Measurements from ENCODE around the gene EEF1AKMT1. TPM values are rescaled to one million over a fixed set of nuclear protein-coding genes. Genes with fewer than 3 reads are reported as not detected.
A peak's percentile ranks its signal among the peaks of the same experiment; 100 is the strongest.

EEF1AKMT1 gene
- total RNA-seq, 4 donors from 2014 or later = 1.4 to 3.6 (median 2.2) TPM; not detected in 1

- TF ChIP-seq POLR2A (IDR thresholded peaks at IDR 0.05) (peak in 1 of 2 donors; percentile 43), CTCF (IDR thresholded peaks at IDR 0.05) (peak; percentile 28 to 87 (median 71))
- no peaks in the 10 kb centered on the region for H3K9me3 ChIP-seq
- H3K4me3 ChIP-seq = peak overlapping the region; percentile 37 to 87 (median 62)
- no peaks in the 10 kb centered on the region for H3K36me3 ChIP-seq
- H3K4me1 ChIP-seq = peaks cover 0 to 6% (median 3%) of the 10 kb centered on the region in 4 donors
- H3K27me3 ChIP-seq = no peaks in the 10 kb centered on the region
- peak; percentile 61 to 91 (median 88) for DNase-seq
- peak overlapping the region in 3 of 4 donors; percentile 31 to 77 (median 58) for H3K27ac ChIP-seq
Observed at GRCh38 chr13:20703780-20704458, 69.8 kb downstream of the EEF1AKMT1 start.

- DNase-seq = peak in 1 of 3 donors; percentile 64
- peak within 1 kb of the TSS; percentile 49 to 88 (median 77) for H3K4me3 ChIP-seq
- no peaks in the 10 kb centered on the region for H3K27me3 ChIP-seq
- peak within 1 kb of the TSS in 3 of 4 donors; percentile 47 to 77 (median 58) for H3K27ac ChIP-seq
- no peaks in the 10 kb centered on the region for H3K36me3 ChIP-seq
- H3K9me3 ChIP-seq = no peaks in the 10 kb centered on the region
- peaks cover 0 to 6% (median 3%) of the 10 kb centered on the region in 4 donors for H3K4me1 ChIP-seq
- TF ChIP-seq POLR2A (IDR thresholded peaks at IDR 0.05) (no peak), CTCF (IDR thresholded peaks at IDR 0.05) (no peak)
Observed at GRCh38 chr13:20702915-20703779, 70.6 kb downstream of the EEF1AKMT1 start, which contains the start of gene IL17D. Gene IL17D, plus strand, starts transcription at chr13:20703699. Its CDS starts 303 bp downstream, at chr13:20704002.

- Histone ChIP-seq H3K27me3 (no peaks in the 10 kb centered on the region), H3K4me3 (peak overlapping the region in 3 of 4 donors; percentile 67 to 88 (median 87)), H3K27ac (no peak overlapping the region), H3K4me1 (peaks cover 0 to 6% (median 3%) of the 10 kb centered on the region in 4 donors), H3K36me3 (no peaks in the 10 kb centered on the region), H3K9me3 (no peaks in the 10 kb centered on the region)
- DNase-seq = no peak
- TF ChIP-seq CTCF (IDR thresholded peaks at IDR 0.05) (no peak), POLR2A (IDR thresholded peaks at IDR 0.05) (peak in 1 of 2 donors; percentile 52)
Observed at GRCh38 chr13:20702530-20702914, 71.2 kb downstream of the EEF1AKMT1 start.

GRCh38 chr13:20701461-20701860, 72.3 kb downstream of the EEF1AKMT1 start:
- Histone ChIP-seq H3K27me3 (no peaks in the 10 kb centered on the region), H3K27ac (no peak overlapping the region), H3K9me3 (no peaks in the 10 kb centered on the region), H3K4me3 (no peak overlapping the region), H3K36me3 (no peaks in the 10 kb centered on the region), H3K4me1 (peaks cover 0 to 6% (median 3%) of the 10 kb centered on the region in 4 donors)
- no peak for TF ChIP-seq POLR2A (IDR thresholded peaks at IDR 0.05)
- TF ChIP-seq CTCF (IDR thresholded peaks at IDR 0.05) = no peak
- no peak for DNase-seq

- H3K36me3 ChIP-seq = no peaks in the 10 kb centered on the region
- no peaks in the 10 kb centered on the region for H3K27me3 ChIP-seq
- no peak overlapping the region for H3K4me3 ChIP-seq
- H3K9me3 ChIP-seq = no peaks in the 10 kb centered on the region
- no peak overlapping the region for H3K27ac ChIP-seq
- H3K4me1 ChIP-seq = peaks cover 0 to 6% (median 3%) of the 10 kb centered on the region in 4 donors
- DNase-seq = no peak
- TF ChIP-seq CTCF (IDR thresholded peaks at IDR 0.05) = no peak
- no peak for TF ChIP-seq POLR2A (IDR thresholded peaks at IDR 0.05)
Observed at GRCh38 chr13:20700288-20700687, 73.5 kb downstream of the EEF1AKMT1 start.

All from Peyer's patch (tissue), 4 donors.